Upper lobe of left lung (tissue), 4 donors: ENCODE measurements around the gene RRP1B.
"Not testable (repeated sequence)": the region's sequence is repeated elsewhere in the genome, so short reads cannot be mapped to it uniquely, and the experiment has no call there.

Source experiments
- EP300 ChIP-seq, 4 donors: sonication (generic); formaldehyde crosslinking; IDR thresholded peaks; one replicate each; pipeline ENCODE4 v1.5.1; 2017; ENCODE audit warnings: antibody characterized with exemption in 4 of 4, control low read depth in 2 of 4
- POLR2A ChIP-seq, 4 donors: fragments of 450-650 bp; IDR thresholded peaks; one replicate each; pipeline ENCODE4 v1.5.1; 2016 to 2017; ENCODE audit warnings: antibody characterized with exemption in 4 of 4, mild to moderate bottlenecking in 2 of 4
- POLR2AphosphoS5 ChIP-seq, 2 donors: sonication (generic); formaldehyde crosslinking; IDR thresholded peaks; one replicate each; pipeline ENCODE4 v1.5.1; 2017; ENCODE audit warnings: antibody characterized with exemption in 2 of 2

DNA sequence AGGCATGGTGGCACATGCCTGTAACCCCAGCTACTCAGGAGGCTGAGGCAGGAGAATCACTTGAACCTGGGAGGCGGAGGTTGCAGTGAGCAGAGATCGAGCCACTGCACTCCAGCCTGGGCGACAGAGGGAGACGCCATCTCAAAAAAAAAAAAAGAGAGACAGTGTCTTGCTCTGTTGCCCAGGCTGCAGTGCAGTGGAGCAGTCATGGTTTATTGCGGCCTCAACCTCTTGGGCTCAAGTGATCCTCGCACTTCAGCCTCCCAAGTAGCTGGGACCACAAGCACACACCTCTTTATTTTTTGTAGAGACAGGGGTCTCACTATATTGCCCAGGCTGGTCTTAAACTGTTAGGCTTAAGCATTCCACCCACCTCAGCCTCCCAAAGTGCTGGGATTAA, 21.1 kb downstream of the RRP1B start:
- TF ChIP-seq EP300, POLR2AphosphoS5, POLR2A (IDR thresholded peaks at IDR 0.05): not testable (repeated sequence)
